Fibroblast of skin of abdomen (primary cell): Measurements from ENCODE around the gene SAXO2.
"Not testable (repeated sequence)": the region's sequence is repeated elsewhere in the genome, so short reads cannot be mapped to it uniquely, and the experiment has no call there.

Source experiments
- DNase-seq: peaks from one replicate; pipeline ENCODE4 v3.0.0-alpha.2; 2013

The SAXO2 gene

GRCh38 chr15:82286475-82286874 lies 23.9 kb downstream of the SAXO2 start:
- not testable (repeated sequence) for DNase-seq

GRCh38 chr15:82288202-82288601 lies 25.6 kb downstream of the SAXO2 start:
- not testable (repeated sequence) for DNase-seq

GRCh38 chr15:82292271-82292670 lies 29.7 kb downstream of the SAXO2 start:
- no peak for DNase-seq

GRCh38 chr15:82294061-82294690 lies 31.6 kb downstream of the SAXO2 start:
- DNase-seq, result no peak

DNA sequence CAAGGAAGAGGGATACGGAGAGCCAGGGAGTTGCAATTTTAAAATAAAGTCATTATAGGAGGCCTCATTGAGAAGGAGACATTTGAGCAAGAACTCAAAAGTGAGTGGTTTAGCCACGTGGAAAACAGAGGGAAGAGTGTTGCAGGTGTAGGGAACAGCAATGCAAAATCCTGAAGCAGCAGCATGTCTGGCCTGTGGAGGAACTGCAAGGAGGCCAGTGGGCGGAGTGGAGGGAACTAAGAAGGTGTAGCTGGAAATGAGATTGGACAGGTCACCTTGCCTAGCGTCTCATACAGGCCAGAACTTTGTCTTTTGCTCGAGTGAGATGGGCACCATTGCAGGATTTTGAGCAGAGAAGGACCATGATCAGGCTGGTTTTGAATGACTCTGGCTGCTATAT lies 34.9 kb downstream of the SAXO2 start:
- DNase-seq, result no peak

GRCh38 chr15:82298032-82298431 lies 35.4 kb downstream of the SAXO2 start:
- DNase-seq, result no peak

GRCh38 chr15:82298520-82298919 lies 35.9 kb downstream of the SAXO2 start:
- DNase-seq, result no peak

GRCh38 chr15:82299511-82299914 lies 36.9 kb downstream of the SAXO2 start:
- DNase-seq, result not testable (repeated sequence)

DNA sequence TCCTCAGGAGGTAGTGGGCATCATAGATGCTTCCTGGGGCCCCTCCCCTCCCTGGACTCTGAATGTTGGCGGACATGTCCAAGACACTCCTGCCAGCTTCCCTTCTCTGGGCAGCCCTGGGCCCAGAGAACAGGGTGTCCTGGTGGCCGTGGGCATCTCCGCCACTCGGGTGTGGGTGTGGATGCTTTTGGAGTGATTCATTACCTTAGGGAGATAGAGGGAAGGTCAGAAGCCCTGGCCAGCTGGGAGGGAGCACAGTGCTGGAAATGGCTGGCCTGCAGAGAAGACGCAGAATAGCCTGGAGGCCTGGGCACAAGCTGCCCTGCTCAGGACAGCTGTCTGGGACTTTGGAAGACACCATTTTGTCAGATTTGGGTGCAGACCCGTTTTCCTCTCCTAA lies 37.7 kb downstream of the SAXO2 start:
- DNase-seq, result not testable (repeated sequence)

DNA sequence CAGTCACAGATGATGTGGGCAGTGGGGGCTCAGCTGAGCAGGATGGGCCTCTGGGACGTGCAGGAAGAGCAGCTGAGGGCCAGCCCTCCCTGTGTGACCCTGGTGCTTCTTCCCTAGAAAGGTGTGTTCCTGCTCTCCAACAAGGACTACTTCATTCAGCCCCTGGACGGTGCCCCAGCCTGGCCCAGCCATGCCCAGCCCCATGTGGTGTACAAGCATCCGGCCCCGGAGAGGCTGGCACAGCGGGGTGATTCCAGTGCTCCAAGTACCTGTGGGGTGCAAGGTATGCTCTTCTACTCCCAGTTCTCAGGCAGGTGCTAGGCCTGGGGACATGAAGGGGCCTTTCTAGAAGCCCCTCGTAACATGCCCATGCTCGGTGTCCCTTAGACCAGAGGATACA lies 38.3 kb downstream of the SAXO2 start:
- DNase-seq, result no peak

DNA sequence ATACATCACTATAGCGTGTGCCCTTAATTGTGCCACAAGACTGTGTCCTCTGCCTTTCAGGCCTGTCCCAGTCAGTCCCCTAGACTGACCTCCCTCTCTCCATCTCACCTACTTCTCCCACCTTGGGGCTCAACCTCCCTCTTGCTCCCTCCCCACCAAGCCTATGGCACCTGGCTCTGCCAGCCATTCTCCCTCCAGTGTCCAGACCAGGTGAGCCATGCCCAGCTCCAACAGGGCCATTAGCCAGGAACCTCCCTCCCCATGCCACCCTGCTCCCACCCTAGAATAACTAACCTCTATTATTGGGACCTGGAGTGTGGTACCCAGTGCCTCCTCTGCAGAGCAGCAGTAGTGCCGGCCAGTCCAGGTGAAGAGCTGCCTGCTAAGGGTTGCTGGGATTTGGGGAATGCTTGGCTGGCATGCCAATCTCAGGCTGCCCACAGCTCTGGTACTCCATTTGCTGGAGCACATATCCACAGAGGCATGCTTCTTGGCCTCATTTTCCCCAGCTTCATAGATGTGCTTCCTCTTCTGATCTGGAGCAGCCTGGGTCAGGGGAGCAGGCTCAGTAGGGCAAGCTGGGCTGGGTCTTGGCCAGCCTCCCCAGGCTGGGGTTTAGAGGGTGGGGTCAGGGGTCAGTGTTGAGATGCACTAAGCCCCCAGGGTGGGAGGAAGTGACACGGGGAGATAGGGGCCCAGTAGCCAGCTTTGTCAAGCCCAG lies 38.8 kb downstream of the SAXO2 start:
- DNase-seq, result no peak

GRCh38 chr15:82303956-82304777 lies 41.5 kb downstream of the SAXO2 start:
- DNase-seq, result no peak

DNA sequence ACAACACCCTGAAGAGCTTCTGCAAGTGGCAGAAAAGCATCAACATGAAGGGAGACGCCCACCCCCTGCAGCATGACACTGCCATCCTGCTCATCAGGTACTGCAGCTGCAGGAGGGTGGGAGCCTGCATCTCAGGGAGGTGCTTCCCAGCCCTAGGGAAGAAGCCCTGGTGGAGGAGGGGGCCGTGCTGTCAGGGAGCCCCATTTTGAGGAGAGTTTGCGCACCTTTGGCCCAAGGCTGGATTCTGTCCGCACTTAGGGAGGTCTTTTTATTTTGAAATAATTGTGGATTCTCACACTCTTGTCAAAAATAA lies 42.1 kb downstream of the SAXO2 start:
- no peak for DNase-seq

GRCh38 chr15:82305621-82306048 lies 43.0 kb downstream of the SAXO2 start:
- no peak for DNase-seq

DNA sequence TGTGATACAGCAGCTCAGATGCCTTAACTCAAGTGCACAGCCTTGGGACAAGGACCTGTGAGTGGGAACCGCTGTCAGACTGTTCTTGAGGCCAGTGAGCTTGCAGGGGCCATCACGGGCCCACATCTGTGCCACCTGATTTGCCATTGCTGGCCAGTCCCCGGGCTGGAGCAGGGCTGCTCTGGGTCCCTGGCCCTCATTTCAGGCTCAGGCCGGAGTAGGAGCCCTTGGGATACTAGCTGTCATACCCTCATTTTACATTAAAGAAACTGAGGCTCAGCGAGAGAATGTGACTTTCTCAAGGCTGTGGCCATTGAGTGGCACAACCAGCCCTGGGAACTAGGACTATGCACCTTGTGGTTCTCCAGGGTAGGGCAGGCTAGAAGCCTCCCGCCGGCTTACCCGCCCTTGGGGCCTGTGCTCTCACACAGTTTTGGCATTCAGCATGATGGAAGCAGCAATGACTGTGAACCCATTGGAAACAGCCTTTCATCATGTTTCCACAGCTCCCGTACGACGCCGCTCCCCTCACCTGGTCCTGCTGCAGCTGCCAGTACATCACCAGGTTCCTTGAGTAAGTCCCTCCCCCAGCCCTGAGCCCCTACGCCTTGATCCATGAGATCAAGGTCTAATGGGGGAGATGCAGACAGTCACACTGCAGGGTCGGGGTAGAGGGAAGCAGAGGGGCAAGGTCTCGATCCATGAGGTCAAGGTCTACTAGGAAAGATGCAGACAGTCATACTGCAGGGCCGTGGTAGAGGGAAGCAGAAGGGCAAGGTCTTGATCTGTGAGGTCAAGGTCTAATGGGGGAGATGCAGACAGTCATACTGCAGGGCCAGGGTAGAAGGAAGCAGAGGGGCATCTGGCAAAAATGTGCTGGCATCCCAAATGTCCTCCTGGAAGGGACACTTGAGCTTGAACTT lies 44.4 kb downstream of the SAXO2 start:
- no peak for DNase-seq

GRCh38 chr15:82307714-82308081 lies 45.1 kb downstream of the SAXO2 start:
- DNase-seq, result no peak

DNA sequence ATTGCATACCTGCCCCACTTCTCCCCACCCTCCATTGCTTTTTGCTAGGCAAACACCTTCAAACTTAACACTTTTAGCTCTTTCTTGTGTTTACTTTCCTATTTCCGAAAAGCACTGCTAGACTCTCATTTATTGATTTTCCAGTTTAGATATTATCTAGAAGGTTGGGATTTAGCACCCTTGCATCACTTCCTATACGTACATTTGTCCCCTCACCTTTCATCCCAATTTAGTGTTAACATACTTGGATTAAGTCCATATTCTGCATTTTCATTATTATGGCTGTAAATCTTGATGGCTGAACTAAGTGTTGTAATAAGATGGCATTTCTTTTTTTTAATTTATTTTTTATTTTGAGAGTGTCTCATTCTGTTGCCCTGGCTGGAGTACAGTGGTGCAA lies 47.2 kb downstream of the SAXO2 start:
- no peak for DNase-seq

DNA sequence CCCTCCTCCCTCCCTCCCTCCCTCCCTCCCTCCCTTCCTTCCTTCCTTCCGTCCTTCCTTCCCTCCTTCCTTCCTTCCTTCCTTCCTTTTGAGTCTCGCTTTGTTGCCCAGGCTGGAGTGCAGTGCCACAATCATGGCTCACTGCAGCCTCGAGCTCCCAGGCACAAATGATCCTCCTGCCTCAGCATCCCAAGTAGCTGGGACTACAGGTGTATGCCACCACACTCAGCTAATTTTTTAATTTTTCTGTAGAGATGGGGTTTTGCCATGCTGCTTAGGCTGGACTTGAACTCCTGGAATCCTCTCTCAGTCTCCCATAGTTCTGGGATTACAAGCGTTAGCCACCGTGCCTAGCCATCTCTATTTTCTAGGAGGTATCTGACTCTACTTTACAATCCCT lies 48.7 kb downstream of the SAXO2 start:
- DNase-seq, result not testable (repeated sequence)

- peak; percentile 84 for DNase-seq
These were observed 50.1 kb downstream of the SAXO2 start for GRCh38 chr15:82312586-82313349.

DNA sequence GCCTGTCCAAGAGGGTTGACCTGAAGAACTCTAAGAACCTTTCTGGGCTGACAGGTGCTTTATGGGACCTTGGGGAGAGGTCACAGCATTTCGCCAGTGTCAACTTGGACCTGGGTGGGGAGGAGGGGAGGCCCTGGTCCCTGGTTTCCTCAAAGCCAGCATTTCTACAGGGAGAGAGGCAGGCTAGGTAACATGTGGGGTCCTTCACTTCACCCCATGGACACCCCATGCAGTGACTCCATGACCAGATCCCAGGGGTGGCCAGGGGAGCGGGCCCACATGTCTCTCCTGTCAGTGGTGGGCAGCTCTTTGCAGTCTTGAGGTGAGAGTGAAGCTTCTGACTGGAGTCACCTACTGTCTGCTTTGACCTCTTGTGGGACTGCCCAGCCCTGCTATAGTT lies 50.8 kb downstream of the SAXO2 start:
- DNase-seq, result no peak

DNA sequence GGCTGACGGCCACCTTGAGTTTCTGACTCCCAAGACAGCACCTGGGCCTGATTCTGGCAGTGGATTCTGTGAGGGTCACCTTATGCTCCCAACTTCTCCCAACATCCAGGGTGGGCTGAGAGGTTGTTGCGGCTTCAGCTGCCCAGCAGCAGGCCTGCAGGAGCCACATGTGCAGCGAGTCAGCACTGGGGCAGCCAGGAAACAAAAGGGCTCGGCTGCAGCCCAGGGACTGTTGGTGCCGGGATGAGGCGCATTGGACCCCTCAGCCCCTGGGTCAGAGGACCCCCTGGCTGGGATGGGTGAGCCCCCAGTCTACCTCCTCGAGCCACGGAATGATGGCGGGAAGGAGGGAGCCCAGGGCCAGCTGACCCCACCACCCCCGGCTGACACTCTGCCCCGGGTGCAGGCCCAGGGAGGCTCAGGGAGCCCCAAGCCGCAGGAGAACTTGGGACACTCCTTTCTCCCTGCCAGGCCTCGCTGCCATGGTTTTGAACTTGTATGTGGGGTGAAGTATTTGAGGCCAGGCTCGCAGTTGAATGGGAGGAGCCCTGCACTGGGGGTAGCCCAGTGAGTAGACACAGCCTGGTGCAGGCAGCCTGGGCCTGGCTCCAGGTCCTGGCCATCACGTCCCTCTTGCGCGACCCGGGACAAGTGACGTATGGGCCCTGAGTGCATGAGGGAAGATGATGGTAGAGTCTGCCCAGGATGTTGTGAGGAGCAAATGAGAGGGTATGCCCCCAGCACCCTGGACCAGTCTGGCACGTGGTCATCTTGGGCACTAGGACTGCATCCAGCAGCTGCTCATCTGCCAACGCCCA lies 51.5 kb downstream of the SAXO2 start:
- not testable (repeated sequence) for DNase-seq
